Iris pigment epithelial cell (primary cell): ENCODE results near the gene NOL4L.

ENCODE experiments used
- DNase-seq: peaks from one replicate; pipeline ENCODE4 v3.0.0-alpha.2; 2011; ENCODE audit warnings: low read depth

NOL4L gene

DNA sequence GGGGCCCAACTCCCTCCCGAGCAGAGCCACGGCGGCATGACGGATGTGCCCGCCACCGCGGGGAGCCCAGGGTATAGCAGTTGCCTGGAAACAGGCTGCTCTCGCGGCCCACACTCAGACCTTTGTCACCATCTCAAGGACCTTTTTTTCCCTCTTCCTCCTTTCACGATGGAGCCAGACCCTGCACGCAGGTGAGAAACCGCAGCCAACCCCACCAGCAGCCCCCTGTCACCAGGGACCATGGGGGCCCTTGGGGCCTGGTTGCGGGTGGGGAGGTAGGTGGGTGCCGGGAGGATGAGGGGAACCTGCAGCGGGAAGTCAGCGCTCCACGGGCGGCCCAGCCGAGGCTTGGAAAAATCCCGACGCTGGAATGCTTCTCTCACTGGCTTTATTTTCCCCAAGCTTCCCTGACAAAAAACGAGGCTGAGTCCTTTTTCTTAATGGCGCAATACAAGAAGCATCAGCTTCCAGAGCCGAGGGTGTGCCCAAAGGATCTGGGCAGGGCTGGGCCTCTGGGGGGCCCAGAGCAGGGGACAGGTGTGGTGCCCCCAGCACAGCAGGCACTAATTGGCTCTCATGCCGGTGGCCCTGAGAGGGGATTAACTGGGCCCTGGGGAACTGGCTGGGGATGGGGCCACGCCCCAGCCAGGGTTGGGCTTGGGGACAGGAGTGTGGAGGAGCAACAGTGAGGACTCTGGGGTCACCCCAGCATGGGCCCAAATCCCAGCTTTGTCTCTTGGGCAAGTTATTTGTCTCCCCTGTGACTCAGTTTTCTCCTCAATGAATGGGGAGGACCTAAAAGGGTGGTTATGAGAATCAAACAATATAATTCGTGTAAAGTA, 23.9 kb downstream of the NOL4L start:
- DNase-seq = no peak

DNA sequence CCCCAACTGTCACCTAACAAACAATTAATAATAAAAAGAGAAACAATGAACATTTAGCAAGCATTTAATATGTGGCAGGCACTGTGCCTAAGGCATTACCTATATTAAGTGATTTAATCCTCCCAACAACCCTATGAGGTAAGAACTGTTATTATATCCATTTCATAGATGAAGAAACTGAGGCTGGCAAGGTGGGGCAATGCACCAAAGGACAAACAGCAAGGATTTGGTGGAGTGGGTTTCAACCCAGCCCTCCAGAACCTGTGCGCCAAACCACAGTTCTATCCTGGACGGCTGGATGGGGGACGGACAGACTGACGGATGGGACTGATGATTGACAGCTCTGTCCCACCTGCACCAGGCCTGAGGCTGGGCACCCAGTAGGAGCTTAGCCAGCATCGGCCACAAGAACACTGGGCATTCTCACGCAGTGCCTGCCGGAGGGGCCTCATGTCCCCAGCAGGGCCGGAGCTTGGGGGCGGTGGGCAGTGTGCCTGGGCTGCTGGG, 24.6 kb downstream of the NOL4L start:
- DNase-seq = no peak

DNA sequence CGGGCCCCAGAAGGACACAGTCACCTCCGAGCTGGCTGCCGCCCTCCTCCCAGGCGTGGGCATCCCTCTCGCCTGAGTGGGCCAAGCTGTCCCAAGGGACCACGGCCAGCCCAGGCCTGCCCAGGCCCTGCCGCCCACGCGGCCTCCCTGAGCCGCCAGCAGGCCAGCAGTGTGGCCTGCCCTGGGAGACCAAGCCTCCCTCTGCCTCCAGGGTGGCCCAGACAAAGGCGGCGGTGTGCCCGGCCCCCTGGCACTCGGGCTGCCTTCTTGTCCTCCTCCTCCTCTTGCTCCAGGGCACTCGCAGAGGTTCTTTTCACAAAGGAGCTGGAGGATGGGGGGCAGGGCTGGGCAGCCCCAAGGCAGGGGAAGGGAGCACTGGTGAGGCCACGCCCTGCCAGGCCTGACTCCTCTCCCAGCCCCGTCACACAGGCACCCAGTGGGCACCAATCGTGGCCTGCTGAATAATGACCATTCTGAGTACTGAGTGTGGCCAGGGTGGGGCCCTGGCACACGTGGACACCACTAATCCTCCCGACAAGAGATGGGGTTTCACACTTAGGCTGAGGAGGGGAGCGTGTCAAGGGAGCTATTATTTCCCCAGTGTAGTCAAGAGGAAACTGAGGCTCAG, 25.3 kb downstream of the NOL4L start:
- no peak for DNase-seq

GRCh38 chr20:32559205-32559752, 25.9 kb downstream of the NOL4L start:
- DNase-seq = no peak

- no peak for DNase-seq
Measured at GRCh38 chr20:32558526-32558925, 26.6 kb downstream of the NOL4L start.

GRCh38 chr20:32557319-32557718, 27.8 kb downstream of the NOL4L start:
- DNase-seq = no peak

GRCh38 chr20:32556312-32557184, 28.6 kb downstream of the NOL4L start:
- DNase-seq = no peak

DNA sequence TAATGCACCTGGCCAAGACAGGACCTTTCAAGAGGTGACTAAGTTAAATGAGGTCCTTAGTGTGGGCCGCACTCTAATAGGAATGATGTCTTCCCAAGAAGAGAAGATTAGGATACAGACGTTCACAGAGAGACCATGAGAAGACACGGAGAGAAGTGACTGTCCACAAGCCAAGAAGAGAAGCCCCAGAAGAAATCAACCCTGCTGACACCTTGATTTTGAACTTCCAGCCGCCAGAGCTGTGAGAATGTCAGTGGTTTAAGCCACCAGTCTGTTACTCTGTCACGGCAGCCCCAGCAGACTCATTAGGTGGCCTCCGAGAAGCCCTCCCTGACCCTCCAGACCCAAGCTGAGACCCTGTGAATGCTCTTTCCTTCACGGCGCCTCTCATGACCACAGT, 29.5 kb downstream of the NOL4L start:
- DNase-seq = no peak

DNA sequence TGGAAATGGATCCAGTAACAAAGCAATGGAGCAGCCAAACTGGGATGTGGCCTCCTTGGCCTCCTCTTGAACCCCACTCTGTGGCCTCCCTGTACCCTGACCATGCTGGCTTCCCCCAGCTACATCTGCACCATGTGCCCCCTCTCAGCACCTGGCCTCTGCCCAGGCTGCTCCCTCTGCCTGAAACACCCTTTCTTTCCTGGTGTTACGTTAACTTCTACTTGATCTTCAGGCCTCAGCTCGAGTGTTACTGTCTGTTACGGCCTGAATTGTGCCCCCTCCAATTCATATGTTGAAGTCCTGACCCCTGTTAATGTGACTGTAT, 30.2 kb downstream of the NOL4L start:
- DNase-seq = no peak

GRCh38 chr20:32553618-32554017, 31.5 kb downstream of the NOL4L start:
- DNase-seq = no peak

- DNase-seq = no peak
Measured at GRCh38 chr20:32551693-32552092, 33.4 kb downstream of the NOL4L start.

DNA sequence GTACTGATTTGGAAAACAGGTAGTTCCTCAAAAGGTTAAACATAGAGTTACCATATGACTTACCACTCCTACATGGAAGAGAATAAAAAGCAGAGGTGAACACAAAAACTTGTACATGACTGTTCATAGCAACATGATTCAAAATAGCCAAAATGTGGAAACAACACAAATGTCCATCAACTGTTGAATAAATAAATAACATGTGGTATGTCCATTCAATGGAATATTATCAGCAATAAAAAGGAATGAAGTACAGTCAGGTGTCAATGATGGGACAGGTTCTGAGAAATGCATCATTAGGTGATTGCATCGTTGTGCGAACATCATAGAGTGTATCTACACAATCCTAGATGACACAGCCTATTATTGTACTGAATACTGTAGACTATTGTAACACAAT, 35.3 kb downstream of the NOL4L start:
- no peak for DNase-seq

- no peak for DNase-seq
Measured at GRCh38 chr20:32547753-32548034, 37.4 kb downstream of the NOL4L start.

DNA sequence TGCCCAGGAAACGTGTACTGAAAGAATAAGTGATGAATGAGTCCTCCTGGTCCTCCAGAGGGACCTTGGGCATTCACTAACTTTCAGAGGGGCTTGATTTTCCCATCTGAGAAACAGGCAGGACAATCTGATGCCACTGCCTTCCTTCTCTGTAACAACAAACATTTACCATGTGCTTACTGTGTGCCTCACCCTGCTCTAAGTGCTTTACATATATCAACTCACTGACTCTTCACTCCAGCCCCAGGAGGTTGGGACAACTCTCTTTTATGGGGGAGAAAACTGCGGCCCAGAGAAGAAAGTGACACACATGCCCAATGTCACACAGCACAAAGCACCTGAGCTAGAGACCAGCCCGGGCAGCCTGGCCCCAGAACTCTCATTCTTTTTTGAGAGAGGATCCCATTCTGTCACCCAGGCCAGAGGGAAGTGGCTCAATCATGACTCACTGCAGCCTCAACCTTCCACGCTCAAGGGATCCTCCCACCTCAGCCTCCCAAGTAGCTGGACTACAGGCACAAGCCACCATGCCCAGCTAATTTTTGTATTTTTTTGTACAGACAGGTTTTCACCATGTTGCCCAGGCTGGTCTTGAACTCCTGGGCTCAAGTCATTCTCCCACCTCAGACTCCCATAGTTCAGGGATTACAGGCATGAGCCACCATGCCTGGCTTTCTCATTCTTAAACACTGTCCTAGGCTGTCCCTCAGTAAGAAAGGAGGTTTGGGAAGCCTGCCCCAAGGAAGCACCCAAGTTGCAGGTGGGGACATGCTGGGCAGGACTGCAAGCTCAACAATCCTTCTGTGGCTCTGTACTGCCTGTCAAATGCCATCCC, 38.0 kb downstream of the NOL4L start:
- DNase-seq = no peak

- no peak for DNase-seq
Measured at GRCh38 chr20:32544893-32545840, 40.0 kb downstream of the NOL4L start.

DNA sequence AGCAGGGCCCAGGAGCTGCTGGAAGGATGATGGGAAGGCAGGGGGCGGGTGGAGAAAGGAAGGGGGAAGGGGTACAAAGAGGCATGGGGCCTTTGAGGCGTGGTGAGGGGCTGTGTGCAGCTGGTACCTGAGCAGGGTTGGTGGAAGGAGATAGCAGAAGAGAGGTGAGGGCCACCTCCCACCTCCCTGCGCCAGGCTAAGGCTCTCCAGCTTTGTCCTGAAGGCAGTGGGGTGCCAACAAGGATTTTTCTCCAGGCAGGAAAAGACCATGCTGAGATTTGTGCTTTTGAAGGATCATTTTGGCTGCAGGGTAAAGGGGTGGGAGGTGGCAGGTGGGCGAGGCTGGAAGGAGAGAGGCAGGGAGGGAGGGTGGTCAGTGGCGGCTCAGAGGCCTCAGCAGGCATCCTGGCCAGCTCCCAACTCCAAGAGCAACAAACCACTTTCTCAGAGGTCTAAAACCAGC, 40.8 kb downstream of the NOL4L start:
- no peak for DNase-seq

GRCh38 chr20:32543570-32544259, 41.4 kb downstream of the NOL4L start:
- DNase-seq = no peak

- DNase-seq = no peak
Measured at GRCh38 chr20:32542259-32542615, 42.9 kb downstream of the NOL4L start.

GRCh38 chr20:32541323-32542258, 43.5 kb downstream of the NOL4L start:
- no peak for DNase-seq
